ENCODE data around the gene RASA3.

The RASA3 gene

GRCh38 chr13:114066956-114067355, 65.5 kb downstream of the RASA3 start:
- no peak for DNase-seq
- TF ChIP-seq EZH2 (optimal IDR thresholded peaks at IDR 0.05; ENCODE audit: low read depth, low read length), result no peak
- TF ChIP-seq CTCF (IDR thresholded peaks at IDR 0.05; ENCODE audit: low read length), result no peak
- H3K9me2 ChIP-seq (replicated peaks; ENCODE audit: insufficient read depth, low read length), result no peaks in the 10 kb centered on the region
- peak overlapping the region; percentile 87 for H3K4me2 ChIP-seq (ENCODE audit: low read depth, low read length)
- H3K4me1 ChIP-seq (ENCODE audit: low read length), result peaks cover 44% of the 10 kb centered on the region
- H3K36me3 ChIP-seq (replicated peaks; ENCODE audit: insufficient read depth, low read length), result no peaks in the 10 kb centered on the region
- no peaks in the 10 kb centered on the region for H3K9me3 ChIP-seq (replicated peaks; ENCODE audit: insufficient read depth, low read length)
- peaks cover 65% of the 10 kb centered on the region for H3K79me2 ChIP-seq (ENCODE audit: low read length)
- no peaks in the 10 kb centered on the region for H4K20me1 ChIP-seq (ENCODE audit: insufficient read depth, low read length)
- peak overlapping the region; percentile 100 for H3K9ac ChIP-seq (ENCODE audit: low read length)
- no peak overlapping the region for H2AFZ ChIP-seq (ENCODE audit: low read length)
- H3K4me3 ChIP-seq (ENCODE audit: low read length), result peak overlapping the region; percentile 83
- no peaks in the 10 kb centered on the region for H3K27me3 ChIP-seq (replicated peaks; ENCODE audit: insufficient read depth, low read length)
- peaks cover 60% of the 10 kb centered on the region for H3F3A ChIP-seq (ENCODE audit: insufficient read depth, low read length)
- peak overlapping the region; percentile 99 for H3K27ac ChIP-seq (ENCODE audit: low read length)

- H3K9ac ChIP-seq (ENCODE audit: low read length), result peak overlapping the region; percentile 100
- no peak for TF ChIP-seq EZH2 (optimal IDR thresholded peaks at IDR 0.05; ENCODE audit: low read depth, low read length)
- no peak for TF ChIP-seq CTCF (IDR thresholded peaks at IDR 0.05; ENCODE audit: low read length)
- peak; percentile 80 for DNase-seq
- H3K27ac ChIP-seq (ENCODE audit: low read length), result peak overlapping the region; percentile 99
- H3F3A ChIP-seq (ENCODE audit: insufficient read depth, low read length), result peaks cover 54% of the 10 kb centered on the region
- H3K9me3 ChIP-seq (replicated peaks; ENCODE audit: insufficient read depth, low read length), result no peaks in the 10 kb centered on the region
- H3K4me3 ChIP-seq (ENCODE audit: low read length), result peak overlapping the region; percentile 83
- 0 out of 2 replicates have a peak, but pooled peaks cover 2% of the 10 kb centered on the region for H3K36me3 ChIP-seq (replicated peaks; ENCODE audit: insufficient read depth, low read length)
- peaks cover 44% of the 10 kb centered on the region for H3K4me1 ChIP-seq (ENCODE audit: low read length)
- H2AFZ ChIP-seq (ENCODE audit: low read length), result no peak overlapping the region
- peak overlapping the region; percentile 87 for H3K4me2 ChIP-seq (ENCODE audit: low read depth, low read length)
- no peaks in the 10 kb centered on the region for H4K20me1 ChIP-seq (ENCODE audit: insufficient read depth, low read length)
- H3K27me3 ChIP-seq (replicated peaks; ENCODE audit: insufficient read depth, low read length), result no peaks in the 10 kb centered on the region
- H3K79me2 ChIP-seq (ENCODE audit: low read length), result peaks cover 65% of the 10 kb centered on the region
- no peaks in the 10 kb centered on the region for H3K9me2 ChIP-seq (replicated peaks; ENCODE audit: insufficient read depth, low read length)
Observed at GRCh38 chr13:114065926-114066774, 66.3 kb downstream of the RASA3 start.

- Histone ChIP-seq H3K9ac (ENCODE audit: low read length) (peak overlapping the region; percentile 100), H3K4me2 (ENCODE audit: low read depth, low read length) (peak overlapping the region; percentile 87)
Observed at GRCh38 chr13:114065141-114065925, 67.1 kb downstream of the RASA3 start.

More at GRCh38 chr13:114065141-114065925, 67.1 kb downstream of the RASA3 start:
- H3K4me1 ChIP-seq (ENCODE audit: low read length), result peaks cover 44% of the 10 kb centered on the region
- peak overlapping the region; percentile 83 for H3K4me3 ChIP-seq (ENCODE audit: low read length)
- peaks cover 52% of the 10 kb centered on the region for H3F3A ChIP-seq (ENCODE audit: insufficient read depth, low read length)
- no peaks in the 10 kb centered on the region for H3K9me3 ChIP-seq (replicated peaks; ENCODE audit: insufficient read depth, low read length)
- H2AFZ ChIP-seq (ENCODE audit: low read length), result no peak overlapping the region
- no peaks in the 10 kb centered on the region for H3K27me3 ChIP-seq (replicated peaks; ENCODE audit: insufficient read depth, low read length)
- no peak for TF ChIP-seq EZH2phosphoT487 (IDR thresholded peaks at IDR 0.05; ENCODE audit: low read length)
- no peak for TF ChIP-seq CTCF (IDR thresholded peaks at IDR 0.05; ENCODE audit: low read length)
- no peak for TF ChIP-seq EZH2 (optimal IDR thresholded peaks at IDR 0.05; ENCODE audit: low read depth, low read length)
- H3K79me2 ChIP-seq (ENCODE audit: low read length), result peaks cover 69% of the 10 kb centered on the region
- peak; percentile 68 for DNase-seq
- H4K20me1 ChIP-seq (ENCODE audit: insufficient read depth, low read length), result no peaks in the 10 kb centered on the region
- H3K36me3 ChIP-seq (replicated peaks; ENCODE audit: insufficient read depth, low read length), result peaks cover 2% of the 10 kb centered on the region; the same call in 1 of the 2 replicates
- peak overlapping the region; percentile 99 for H3K27ac ChIP-seq (ENCODE audit: low read length)
- no peaks in the 10 kb centered on the region for H3K9me2 ChIP-seq (replicated peaks; ENCODE audit: insufficient read depth, low read length)

Data from MM.1S (cell line).